Erythroblast (primary cell): Measurements from ENCODE around the gene ECE1.

Experiments used
- GATA1 ChIP-seq: IDR thresholded peaks from 2 replicates; pipeline ENCODE4 v1.6.1; 2011; ENCODE audit warnings: low read depth, mild to moderate bottlenecking, control low read depth, low read length, moderate library complexity
- POLR2A ChIP-seq: IDR thresholded peaks from 2 replicates; pipeline ENCODE4 v1.6.1; 2011; ENCODE audit warnings: mild to moderate bottlenecking, low read length

GRCh38 chr1:21229246-21230000 lies 60.8 kb downstream of the ECE1 start:
- TF ChIP-seq POLR2A (no peak), GATA1 (no peak)
